ENCODE results near the gene RELL1.

DNA sequence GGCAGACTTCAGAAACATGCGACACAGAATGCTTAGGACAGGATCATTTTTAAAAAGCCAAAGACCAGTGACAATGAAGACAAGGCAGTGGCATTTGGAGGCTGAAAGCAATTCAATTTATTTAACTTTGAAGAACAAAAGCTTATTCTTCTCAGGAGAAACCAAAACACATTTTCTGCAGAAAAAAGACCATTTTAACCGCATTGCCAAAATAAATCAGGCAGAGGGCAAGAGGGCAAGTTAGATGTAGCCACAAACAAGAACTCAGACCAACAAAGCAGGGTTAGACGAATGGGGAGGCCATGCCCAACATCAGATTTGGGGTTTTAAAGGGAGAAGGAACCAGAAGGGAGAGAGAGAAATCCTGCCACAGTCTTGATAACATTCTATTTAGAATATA, 58.9 kb downstream of the RELL1 start:
- TF ChIP-seq POLR2A (IDR thresholded peaks at IDR 0.05; ENCODE audit: low read length) (no peak), GATA1 (IDR thresholded peaks at IDR 0.05; ENCODE audit: low read depth, low read length) (no peak)

All from erythroblast (primary cell).